WTC11 (cell line): ENCODE measurements around the gene CD96. TPM values are rescaled to one million over a fixed set of nuclear protein-coding genes. Genes with fewer than 3 reads are reported as not detected.

ENCODE experiments used
- ATAC-seq: fragments of 200-7000 bp; cut with Tn5 transposase; 2 replicates; pipeline ENCODE4 v1.10.0; 2021; ENCODE audit warnings: mild to moderate bottlenecking, moderate library complexity
- CTCF ChIA-PET: fragments of 300-600 bp; sonication (Branson Sonifier 250); formaldehyde crosslinking; loops from one replicate; lab custom pipeline; 2021; ENCODE audit warnings: antibody characterized with exemption; lab: Charles Lee
- POLR2A ChIA-PET: fragments of 350-600 bp; sonication (Branson Sonifier 250); formaldehyde crosslinking; loops from one replicate; lab custom pipeline; 2021; ENCODE audit warnings: antibody characterized with exemption; lab: Charles Lee
- DNase-seq: peaks from one replicate; pipeline ENCODE4 v3.0.0; 2021; ENCODE audit warnings: low spot score
- H3K27ac Mint-ChIP-seq: 2 replicates; pipeline ENCODE4 v1.8.0; 2021; ENCODE audit warnings: mixed read lengths
- H3K27me3 Mint-ChIP-seq: 2 replicates; pipeline ENCODE4 v1.8.0; 2021; ENCODE audit warnings: low read depth, mild to moderate bottlenecking, moderate library complexity, mixed read lengths
- H3K36me3 Mint-ChIP-seq: 2 replicates; pipeline ENCODE4 v1.8.0; 2021; ENCODE audit warnings: mixed read lengths
- H3K4me1 Mint-ChIP-seq: 2 replicates; pipeline ENCODE4 v1.8.0; 2022; ENCODE audit warnings: mixed read lengths
- H3K4me3 Mint-ChIP-seq: 2 replicates; pipeline ENCODE4 v1.8.0; 2021; ENCODE audit warnings: mild to moderate bottlenecking, moderate library complexity, mixed read lengths
- H3K9me3 Mint-ChIP-seq: 2 replicates; pipeline ENCODE4 v1.8.0; 2021; ENCODE audit warnings: mixed read lengths
- E2F4 ChIP-seq: sonication (generic); formaldehyde crosslinking; IDR thresholded peaks from 2 replicates; pipeline ENCODE4 v1.8.1; 2022; ENCODE audit warnings: low read depth, mild to moderate bottlenecking, moderate library complexity, missing genetic modification reagents, borderline replicate concordance
- ESRRA ChIP-seq: sonication (generic); formaldehyde crosslinking; IDR thresholded peaks from 2 replicates; pipeline ENCODE4 v1.8.1; 2022; ENCODE audit warnings: mild to moderate bottlenecking, missing genetic modification reagents, borderline replicate concordance
- FOXJ3 ChIP-seq: sonication (generic); formaldehyde crosslinking; IDR thresholded peaks from 2 replicates; pipeline ENCODE4 v1.9.0; 2021; ENCODE audit warnings: missing genetic modification reagents, mild to moderate bottlenecking, borderline replicate concordance
- FOXK1 ChIP-seq: sonication (generic); formaldehyde crosslinking; IDR thresholded peaks from 2 replicates; pipeline ENCODE4 v1.8.0; 2022; ENCODE audit warnings: mild to moderate bottlenecking, moderate library complexity, missing genetic modification reagents
- IRF2 ChIP-seq: sonication (generic); formaldehyde crosslinking; IDR thresholded peaks from 2 replicates; pipeline ENCODE4 v1.8.0; 2022; ENCODE audit warnings: low read depth, missing genetic modification reagents, borderline replicate concordance
- MYBL2 ChIP-seq: sonication (generic); formaldehyde crosslinking; IDR thresholded peaks from 2 replicates; pipeline ENCODE4 v1.8.1; 2023; ENCODE audit warnings: mild to moderate bottlenecking, moderate library complexity, missing genetic modification reagents
- NR3C1 ChIP-seq: sonication (generic); formaldehyde crosslinking; conservative IDR thresholded peaks from 2 replicates; pipeline ENCODE4 v1.8.1; 2023; ENCODE audit warnings: low read depth, mild to moderate bottlenecking, missing genetic modification reagents
- OVOL2 ChIP-seq: fragments of 250-450 bp; sonication (Bioruptor Pico); IDR thresholded peaks from 2 replicates; pipeline ENCODE4 v1.9.0; 2021; ENCODE audit warnings: mild to moderate bottlenecking, borderline replicate concordance
- RELA ChIP-seq: sonication (generic); formaldehyde crosslinking; IDR thresholded peaks from 2 replicates; pipeline ENCODE4 v1.8.1; 2022; ENCODE audit warnings: missing genetic modification reagents, mild to moderate bottlenecking, borderline replicate concordance
- SMAD3 ChIP-seq: sonication (generic); formaldehyde crosslinking; IDR thresholded peaks from 2 replicates; pipeline ENCODE4 v1.8.0; 2022; ENCODE audit warnings: missing genetic modification reagents, mild to moderate bottlenecking, borderline replicate concordance
- SOX15 ChIP-seq: fragments of 250-450 bp; sonication (Bioruptor Pico); IDR thresholded peaks from 2 replicates; pipeline ENCODE4 v1.9.0; 2021; ENCODE audit warnings: mild to moderate bottlenecking
- SP1 ChIP-seq: sonication (generic); formaldehyde crosslinking; conservative IDR thresholded peaks from 2 replicates; pipeline ENCODE4 v1.8.1; 2022; ENCODE audit warnings: missing genetic modification reagents
- ZNF232 ChIP-seq: sonication (generic); formaldehyde crosslinking; IDR thresholded peaks from 2 replicates; pipeline ENCODE4 v1.8.0; 2022; ENCODE audit warnings: mild to moderate bottlenecking, missing genetic modification reagents
- ZNF317 ChIP-seq: sonication (generic); formaldehyde crosslinking; IDR thresholded peaks from 2 replicates; pipeline ENCODE4 v1.8.1; 2023; ENCODE audit warnings: low read depth, mild to moderate bottlenecking, moderate library complexity, missing genetic modification reagents, borderline replicate concordance
- total RNA-seq: library from RNA; stranded (reverse); gene quantifications from 3 replicates; pipeline ENCODE4 v1.2.3, GENCODE V29; 2021
- TF ChIP-seq, protein P1 (sequence below): sonication (generic); formaldehyde crosslinking; IDR thresholded peaks from 2 replicates; pipeline ENCODE4 v1.8.0; 2022; ENCODE audit warnings: mild to moderate bottlenecking, missing genetic modification reagents
- TF ChIP-seq, protein P2 (sequence below): sonication (generic); formaldehyde crosslinking; IDR thresholded peaks from 2 replicates; pipeline ENCODE4 v1.8.1; 2022; ENCODE audit warnings: mild to moderate bottlenecking, missing genetic modification reagents, moderate library complexity, borderline replicate concordance
- TF ChIP-seq, protein P3 (sequence below): fragments of 250-450 bp; sonication (Bioruptor Pico); IDR thresholded peaks from 2 replicates; pipeline ENCODE4 v1.9.0; 2021; ENCODE audit warnings: mild to moderate bottlenecking, borderline replicate concordance

CD96 gene
- total RNA-seq, 1 experiment from 2014 or later: 0.33 TPM

DNA sequence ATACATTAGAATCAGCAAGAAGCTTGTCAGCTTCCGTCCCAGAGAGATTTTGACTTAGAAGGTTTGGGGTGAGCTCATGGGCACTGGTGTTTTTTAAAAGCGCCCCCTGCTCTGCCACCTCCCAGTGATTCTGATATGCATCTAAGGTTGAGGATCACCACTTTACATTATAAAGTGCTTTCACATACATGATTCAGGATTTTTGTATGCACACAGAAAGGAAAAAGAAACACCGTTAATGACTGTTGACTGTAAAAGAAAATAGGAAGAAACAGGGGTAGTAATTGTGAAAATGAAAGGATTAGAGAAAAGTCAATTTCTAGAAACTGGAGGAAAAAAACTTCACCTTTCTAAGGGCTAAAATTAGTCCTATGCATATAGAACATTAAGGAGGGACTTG is 158.1 kb downstream of the CD96 start (continued):
- TF ChIP-seq E2F4 (CRISPR knock-in tag): no peak
- no peak for TF ChIP-seq SOX15 (CRISPR knock-in tag)
- TF ChIP-seq IRF2 (CRISPR knock-in tag): no peak
- TF ChIP-seq, protein P1, sequence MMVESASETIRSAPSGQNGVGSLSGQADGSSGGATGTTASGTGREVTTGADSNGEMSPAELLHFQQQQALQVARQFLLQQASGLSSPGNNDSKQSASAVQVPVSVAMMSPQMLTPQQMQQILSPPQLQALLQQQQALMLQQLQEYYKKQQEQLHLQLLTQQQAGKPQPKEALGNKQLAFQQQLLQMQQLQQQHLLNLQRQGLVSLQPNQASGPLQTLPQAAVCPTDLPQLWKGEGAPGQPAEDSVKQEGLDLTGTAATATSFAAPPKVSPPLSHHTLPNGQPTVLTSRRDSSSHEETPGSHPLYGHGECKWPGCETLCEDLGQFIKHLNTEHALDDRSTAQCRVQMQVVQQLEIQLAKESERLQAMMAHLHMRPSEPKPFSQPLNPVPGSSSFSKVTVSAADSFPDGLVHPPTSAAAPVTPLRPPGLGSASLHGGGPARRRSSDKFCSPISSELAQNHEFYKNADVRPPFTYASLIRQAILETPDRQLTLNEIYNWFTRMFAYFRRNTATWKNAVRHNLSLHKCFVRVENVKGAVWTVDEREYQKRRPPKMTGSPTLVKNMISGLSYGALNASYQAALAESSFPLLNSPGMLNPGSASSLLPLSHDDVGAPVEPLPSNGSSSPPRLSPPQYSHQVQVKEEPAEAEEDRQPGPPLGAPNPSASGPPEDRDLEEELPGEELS (CRISPR knock-in tag): no peak
- no peak for TF ChIP-seq MYBL2 (CRISPR knock-in tag)
- no peak for TF ChIP-seq RELA (CRISPR knock-in tag)
- TF ChIP-seq ESRRA (CRISPR knock-in tag): no peak
- TF ChIP-seq, all 79 proteins: peak for 0

GRCh38 chr3:111701292-111701906 is 159.4 kb downstream of the CD96 start:
- CTCF ChIA-PET: interaction anchor here (1.0 to 1.7 kb wide), 2 partner anchors 10 to 312 kb away, joined by 3 to 7 read pairs; no protein-coding TSS in a partner anchor
- TF ChIP-seq OVOL2 (CRISPR knock-in tag) (no peak), ZNF232 (CRISPR knock-in tag) (no peak), SP1 (CRISPR knock-in tag) (no peak), NR3C1 (no peak), FOXJ3 (CRISPR knock-in tag) (no peak), ZNF317 (no peak), FOXK1 (CRISPR knock-in tag) (no peak), SMAD3 (CRISPR knock-in tag) (no peak)
- TF ChIP-seq, protein P2, sequence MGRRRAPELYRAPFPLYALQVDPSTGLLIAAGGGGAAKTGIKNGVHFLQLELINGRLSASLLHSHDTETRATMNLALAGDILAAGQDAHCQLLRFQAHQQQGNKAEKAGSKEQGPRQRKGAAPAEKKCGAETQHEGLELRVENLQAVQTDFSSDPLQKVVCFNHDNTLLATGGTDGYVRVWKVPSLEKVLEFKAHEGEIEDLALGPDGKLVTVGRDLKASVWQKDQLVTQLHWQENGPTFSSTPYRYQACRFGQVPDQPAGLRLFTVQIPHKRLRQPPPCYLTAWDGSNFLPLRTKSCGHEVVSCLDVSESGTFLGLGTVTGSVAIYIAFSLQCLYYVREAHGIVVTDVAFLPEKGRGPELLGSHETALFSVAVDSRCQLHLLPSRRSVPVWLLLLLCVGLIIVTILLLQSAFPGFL (CRISPR knock-in tag): no peak
- TF ChIP-seq, protein P3, sequence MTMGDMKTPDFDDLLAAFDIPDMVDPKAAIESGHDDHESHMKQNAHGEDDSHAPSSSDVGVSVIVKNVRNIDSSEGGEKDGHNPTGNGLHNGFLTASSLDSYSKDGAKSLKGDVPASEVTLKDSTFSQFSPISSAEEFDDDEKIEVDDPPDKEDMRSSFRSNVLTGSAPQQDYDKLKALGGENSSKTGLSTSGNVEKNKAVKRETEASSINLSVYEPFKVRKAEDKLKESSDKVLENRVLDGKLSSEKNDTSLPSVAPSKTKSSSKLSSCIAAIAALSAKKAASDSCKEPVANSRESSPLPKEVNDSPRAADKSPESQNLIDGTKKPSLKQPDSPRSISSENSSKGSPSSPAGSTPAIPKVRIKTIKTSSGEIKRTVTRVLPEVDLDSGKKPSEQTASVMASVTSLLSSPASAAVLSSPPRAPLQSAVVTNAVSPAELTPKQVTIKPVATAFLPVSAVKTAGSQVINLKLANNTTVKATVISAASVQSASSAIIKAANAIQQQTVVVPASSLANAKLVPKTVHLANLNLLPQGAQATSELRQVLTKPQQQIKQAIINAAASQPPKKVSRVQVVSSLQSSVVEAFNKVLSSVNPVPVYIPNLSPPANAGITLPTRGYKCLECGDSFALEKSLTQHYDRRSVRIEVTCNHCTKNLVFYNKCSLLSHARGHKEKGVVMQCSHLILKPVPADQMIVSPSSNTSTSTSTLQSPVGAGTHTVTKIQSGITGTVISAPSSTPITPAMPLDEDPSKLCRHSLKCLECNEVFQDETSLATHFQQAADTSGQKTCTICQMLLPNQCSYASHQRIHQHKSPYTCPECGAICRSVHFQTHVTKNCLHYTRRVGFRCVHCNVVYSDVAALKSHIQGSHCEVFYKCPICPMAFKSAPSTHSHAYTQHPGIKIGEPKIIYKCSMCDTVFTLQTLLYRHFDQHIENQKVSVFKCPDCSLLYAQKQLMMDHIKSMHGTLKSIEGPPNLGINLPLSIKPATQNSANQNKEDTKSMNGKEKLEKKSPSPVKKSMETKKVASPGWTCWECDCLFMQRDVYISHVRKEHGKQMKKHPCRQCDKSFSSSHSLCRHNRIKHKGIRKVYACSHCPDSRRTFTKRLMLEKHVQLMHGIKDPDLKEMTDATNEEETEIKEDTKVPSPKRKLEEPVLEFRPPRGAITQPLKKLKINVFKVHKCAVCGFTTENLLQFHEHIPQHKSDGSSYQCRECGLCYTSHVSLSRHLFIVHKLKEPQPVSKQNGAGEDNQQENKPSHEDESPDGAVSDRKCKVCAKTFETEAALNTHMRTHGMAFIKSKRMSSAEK: no peak
- H3K27me3 Mint-ChIP-seq: no peaks in the 10 kb centered on the region; the same call in 1 of the 2 replicates
- no peaks in the 10 kb centered on the region for H3K36me3 Mint-ChIP-seq
- no peak overlapping the region for H3K27ac Mint-ChIP-seq
- ATAC-seq (no peak), DNase-seq (no peak)
- peaks cover 7% of the 10 kb centered on the region for H3K4me1 Mint-ChIP-seq
- H3K9me3 Mint-ChIP-seq: no peaks in the 10 kb centered on the region
- POLR2A ChIA-PET: no interaction called here
- no peak overlapping the region for H3K4me3 Mint-ChIP-seq

Other genes with a start within 250 kb of the CD96 start
- gene ZBED2, start 53.1 kb downstream of the CD96 start, total RNA-seq: 0.07 to 0.16 TPM (median 0.09 TPM) in 3 replicates
- 1.8 to 2.4 TPM (median 2.3 TPM) in 3 replicates for gene PLCXD2, start 132.5 kb downstream of the CD96 start, total RNA-seq